Activated CD8-positive, alpha-beta T cell treated with anti-CD3 and anti-CD28 coated beads for 36 hours (primary cell): ENCODE data around the gene ISLR. TPM values are rescaled to one million over a fixed set of nuclear protein-coding genes. Genes with fewer than 3 reads are reported as not detected.
"Not testable (repeated sequence)": the region's sequence is repeated elsewhere in the genome, so short reads cannot be mapped to it uniquely, and the experiment has no call there.

Source experiments
- ATAC-seq: fragments of 200-7000 bp; cut with Tn5 transposase; one replicate; pipeline ENCODE4 v1.10.0; 2021; ENCODE audit warnings: mild to moderate bottlenecking, moderate library complexity
- CTCF ChIA-PET: fragments of 350-600 bp; sonication (Branson Sonifier 250); formaldehyde crosslinking; loops from one replicate; lab custom pipeline; 2021; ENCODE audit warnings: antibody characterized with exemption; lab: Charles Lee
- POLR2A ChIA-PET: fragments of 350-600 bp; sonication (Branson Sonifier 250); formaldehyde crosslinking; loops from one replicate; lab custom pipeline; 2021; ENCODE audit warnings: antibody characterized with exemption; lab: Charles Lee
- DNase-seq: peaks from one replicate; pipeline ENCODE4 v3.0.0-alpha.2; 2020
- H3K27ac Mint-ChIP-seq: one replicate; pipeline ENCODE4 v1.8.0; 2021; ENCODE audit warnings: mild to moderate bottlenecking, mixed read lengths
- H3K27me3 Mint-ChIP-seq: one replicate; pipeline ENCODE4 v1.8.0; 2021; ENCODE audit warnings: mixed read lengths
- H3K36me3 Mint-ChIP-seq: one replicate; pipeline ENCODE4 v1.8.0; 2021; ENCODE audit warnings: low read depth, mixed read lengths
- H3K4me1 Mint-ChIP-seq: one replicate; pipeline ENCODE4 v1.8.0; 2021; ENCODE audit warnings: low read depth, mixed read lengths
- H3K4me3 Mint-ChIP-seq: one replicate; pipeline ENCODE4 v1.8.0; 2021; ENCODE audit warnings: mild to moderate bottlenecking, moderate library complexity, mixed read lengths
- H3K9me3 Mint-ChIP-seq: one replicate; pipeline ENCODE4 v1.8.0; 2021; ENCODE audit warnings: mixed read lengths
- CTCF ChIP-seq: fragments of 200-600 bp; IDR thresholded peaks from one replicate; pipeline ENCODE4 v1.8.0; 2022; ENCODE audit warnings: antibody characterized with exemption, mild to moderate bottlenecking
- intact Hi-C: fragments of 100-400 bp; cut with micrococcal nuclease; formaldehyde crosslinking; loops from one replicate; pipeline ENCODE4 v1.10.0; 2022
- total RNA-seq, 2 experiments: library from RNA; stranded (reverse); gene quantifications; one replicate each; pipeline ENCODE4 v1.2.3, GENCODE V29; 2021

ISLR gene
- total RNA-seq, 2 experiments from 2014 or later = not detected

- peaks cover 14% of the 10 kb centered on the region for H3K27me3 Mint-ChIP-seq
Measured at GRCh38 chr15:74159773-74160172, 13.7 kb upstream of the ISLR start.

GRCh38 chr15:74160390-74160789, 13.1 kb upstream of the ISLR start:
- H3K27me3 Mint-ChIP-seq = peaks cover 14% of the 10 kb centered on the region
- CTCF ChIA-PET, intact Hi-C loops, H3K9me3 Mint-ChIP-seq, ATAC-seq, POLR2A ChIA-PET, H3K4me3 Mint-ChIP-seq, H3K36me3 Mint-ChIP-seq, DNase-seq, H3K27ac Mint-ChIP-seq: not testable (repeated sequence)
- H3K4me1 Mint-ChIP-seq = peaks cover 31% of the 10 kb centered on the region

More at GRCh38 chr15:74159773-74160172, 13.7 kb upstream of the ISLR start:
- intact Hi-C loops = no loop called here
- DNase-seq (no peak), ATAC-seq (no peak)
- Mint-ChIP-seq H3K9me3 (no peaks in the 10 kb centered on the region), H3K4me1 (peaks cover 31% of the 10 kb centered on the region), H3K4me3 (no peak overlapping the region), H3K27ac (no peak overlapping the region), H3K36me3 (no peaks in the 10 kb centered on the region)
- ChIA-PET POLR2A (interaction anchor here (1.1 kb wide), 1 partner anchor 30 kb away, joined by 3 read pairs; no protein-coding TSS in a partner anchor), CTCF (no interaction called here)
- TF ChIP-seq CTCF = no peak

- intact Hi-C loops, H3K9me3 Mint-ChIP-seq, H3K4me3 Mint-ChIP-seq, ATAC-seq, POLR2A ChIA-PET, CTCF ChIA-PET, H3K36me3 Mint-ChIP-seq, DNase-seq, H3K27ac Mint-ChIP-seq: not testable (repeated sequence)
- peaks cover 27% of the 10 kb centered on the region for H3K4me1 Mint-ChIP-seq
- H3K27me3 Mint-ChIP-seq = peaks cover 14% of the 10 kb centered on the region
Measured at GRCh38 chr15:74162195-74162536, 11.3 kb upstream of the ISLR start.

- H3K9me3 Mint-ChIP-seq = no peaks in the 10 kb centered on the region
- ATAC-seq = no peak
- no peaks in the 10 kb centered on the region for H3K4me1 Mint-ChIP-seq
- no peak overlapping the region for H3K4me3 Mint-ChIP-seq
- POLR2A ChIA-PET = no interaction called here
- CTCF ChIA-PET = interaction anchor here (0.9 to 1.1 kb wide), 2 partner anchors 21 to 157 kb away, joined by 4 read pairs; no protein-coding TSS in a partner anchor
- H3K36me3 Mint-ChIP-seq = no peaks in the 10 kb centered on the region
- no peak overlapping the region for H3K27ac Mint-ChIP-seq
- H3K27me3 Mint-ChIP-seq = peaks cover 10% of the 10 kb centered on the region
- TF ChIP-seq CTCF = no peak
- intact Hi-C loops = no loop called here
- DNase-seq = no peak
Measured at GRCh38 chr15:74165461-74165860, 8.0 kb upstream of the ISLR start.

- no peaks in the 10 kb centered on the region for H3K4me1 Mint-ChIP-seq
- DNase-seq (no peak), ATAC-seq (no peak)
- no peak overlapping the region for H3K4me3 Mint-ChIP-seq
- H3K9me3 Mint-ChIP-seq = no peaks in the 10 kb centered on the region
- H3K27me3 Mint-ChIP-seq = peaks cover 7% of the 10 kb centered on the region
- no peaks in the 10 kb centered on the region for H3K36me3 Mint-ChIP-seq
- intact Hi-C loops = no loop called here
- POLR2A ChIA-PET = no interaction called here
- no peak for TF ChIP-seq CTCF
- no peak overlapping the region for H3K27ac Mint-ChIP-seq
- CTCF ChIA-PET = no interaction called here
Measured at GRCh38 chr15:74167891-74168331, 5.6 kb upstream of the ISLR start.

- peaks cover 5% of the 10 kb centered on the region for H3K27me3 Mint-ChIP-seq
- no peaks in the 10 kb centered on the region for H3K36me3 Mint-ChIP-seq
- H3K4me3 Mint-ChIP-seq = no peak overlapping the region
- no peak overlapping the region for H3K27ac Mint-ChIP-seq
- TF ChIP-seq CTCF = no peak
- H3K9me3 Mint-ChIP-seq = no peaks in the 10 kb centered on the region
- ChIA-PET CTCF (no interaction called here), POLR2A (no interaction called here)
- DNase-seq = no peak
- no peak for ATAC-seq
- no peaks in the 10 kb centered on the region for H3K4me1 Mint-ChIP-seq
- intact Hi-C loops = no loop called here
Measured at GRCh38 chr15:74168711-74169126, 4.8 kb upstream of the ISLR start.
